GM18505 (cell line): Measurements from ENCODE around the gene TMEM135.

ENCODE experiments used
- ATAC-seq: cut with Tn5 transposase; IDR thresholded peaks from one replicate; pipeline ENCODE4 v1.9.1; 2021; ENCODE audit not compliant: unreplicated experiment
- POLR2A ChIP-seq: IDR thresholded peaks from 4 replicates; pipeline ENCODE4 v1.6.1; 2011; ENCODE audit warnings: borderline replicate concordance; ENCODE audit not compliant: insufficient read depth, insufficient read length; ENCODE audit errors: extremely low read depth

Gene TMEM135

DNA sequence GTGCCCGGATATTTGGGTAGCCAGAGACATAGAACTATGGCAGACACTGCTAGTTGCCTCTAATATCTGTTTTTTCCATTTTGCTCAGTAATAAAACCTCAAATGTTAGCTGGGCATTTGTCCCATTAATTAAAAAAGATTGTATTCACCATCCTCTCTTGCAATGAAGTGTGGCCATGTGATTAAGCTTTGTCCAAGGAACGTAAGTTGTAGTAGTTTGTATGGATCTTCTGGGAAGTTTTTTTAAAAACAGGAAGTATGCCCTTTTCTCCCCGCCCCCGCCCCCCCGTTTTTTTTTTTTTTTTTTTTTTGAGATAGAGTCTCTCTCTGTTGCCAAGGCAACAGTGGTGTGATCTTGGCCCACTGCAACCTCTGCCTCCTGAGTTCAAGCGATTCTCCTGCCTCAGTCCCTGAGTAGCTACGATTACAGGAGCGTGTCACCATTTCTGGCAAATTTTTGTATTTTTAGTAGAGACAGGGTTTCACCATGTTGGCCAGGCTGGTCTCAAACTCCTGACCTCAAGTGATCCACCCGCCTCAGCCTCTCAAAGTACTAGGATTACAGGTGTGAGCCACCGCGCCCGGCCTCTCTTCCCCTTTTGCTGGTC lies 1.7 kb upstream of the TMEM135 start:
- no peak for TF ChIP-seq POLR2A
- no peak for ATAC-seq

GRCh38 chr11:87036756-87037449 lies 831 bp upstream of the TMEM135 start:
- no peak for TF ChIP-seq POLR2A

GRCh38 chr11:87038235-87038977 lies 672 bp downstream of the TMEM135 start:
- TF ChIP-seq POLR2A: no peak
- no peak for ATAC-seq

More at GRCh38 chr11:87036756-87037449, 831 bp upstream of the TMEM135 start:
- peak; percentile 1 for ATAC-seq

GRCh38 chr11:87039371-87039770 lies 1.6 kb downstream of the TMEM135 start:
- no peak for ATAC-seq
- TF ChIP-seq POLR2A: no peak

DNA sequence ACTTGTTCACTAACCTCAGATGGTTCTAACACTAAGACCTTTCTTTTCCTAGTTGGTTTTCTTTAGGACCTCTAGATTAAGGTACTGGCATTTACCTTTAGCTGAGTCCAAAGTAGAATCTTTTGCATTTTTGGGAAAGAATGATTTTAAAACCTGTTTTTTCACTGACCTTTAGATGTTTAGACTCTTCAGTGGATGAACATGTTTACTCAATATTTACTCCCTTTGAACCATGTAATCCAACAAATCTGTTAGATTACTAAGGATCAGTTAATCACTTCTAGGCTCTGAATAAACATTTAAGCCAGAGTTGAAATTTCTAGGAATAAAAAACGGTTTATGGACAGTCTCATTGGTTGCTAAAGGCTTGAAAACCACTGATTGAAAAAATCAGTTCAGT lies 6.2 kb downstream of the TMEM135 start:
- no peak for ATAC-seq
- TF ChIP-seq POLR2A: no peak

- TF ChIP-seq POLR2A: no peak
- ATAC-seq: no peak
Measured at GRCh38 chr11:87046824-87047223, 9.1 kb downstream of the TMEM135 start.

DNA sequence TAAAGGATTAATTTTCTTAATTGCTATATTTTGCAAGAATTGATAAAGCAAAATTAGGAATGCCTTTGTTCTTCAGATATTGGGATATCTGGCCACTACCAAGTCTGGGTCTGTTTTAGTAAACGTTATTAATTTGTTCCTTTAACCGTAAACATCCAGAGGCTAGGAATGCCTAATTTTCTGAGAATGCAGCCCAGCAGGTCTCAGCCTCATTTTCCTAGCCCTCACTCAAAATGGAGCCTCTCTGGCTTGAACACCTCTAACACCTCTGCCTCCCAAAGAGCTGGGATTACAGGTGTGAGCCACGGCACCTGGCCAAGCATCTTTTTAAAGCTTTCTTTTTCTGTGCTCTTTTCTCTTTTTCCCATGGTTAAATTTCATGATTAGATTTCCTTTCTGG lies 18.4 kb downstream of the TMEM135 start:
- TF ChIP-seq POLR2A: no peak
- no peak for ATAC-seq

- no peak for TF ChIP-seq POLR2A
- ATAC-seq: no peak
Measured at GRCh38 chr11:87057749-87058148, 20.0 kb downstream of the TMEM135 start.

GRCh38 chr11:87059596-87060390 lies 22.1 kb downstream of the TMEM135 start:
- TF ChIP-seq POLR2A: no peak
- ATAC-seq: no peak

DNA sequence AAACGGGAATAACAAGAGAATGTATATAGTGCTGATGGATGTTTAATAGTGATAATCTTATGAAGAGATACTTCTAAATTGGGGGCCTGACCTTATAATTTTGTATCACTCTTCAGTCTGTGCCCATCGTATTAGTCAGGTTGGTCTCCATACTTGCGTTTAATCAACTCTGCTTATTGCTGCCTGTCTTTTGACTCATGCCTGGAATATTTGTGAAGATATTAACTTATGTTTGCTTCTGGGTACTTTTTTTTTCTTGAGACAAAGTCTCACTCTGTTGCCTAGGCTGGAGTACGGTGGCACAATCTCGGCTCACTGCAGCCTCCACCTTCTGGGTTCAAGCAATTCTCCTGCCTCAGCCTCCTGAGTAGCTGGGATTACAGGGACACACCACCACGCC lies 24.0 kb downstream of the TMEM135 start:
- TF ChIP-seq POLR2A: no peak
- no peak for ATAC-seq

DNA sequence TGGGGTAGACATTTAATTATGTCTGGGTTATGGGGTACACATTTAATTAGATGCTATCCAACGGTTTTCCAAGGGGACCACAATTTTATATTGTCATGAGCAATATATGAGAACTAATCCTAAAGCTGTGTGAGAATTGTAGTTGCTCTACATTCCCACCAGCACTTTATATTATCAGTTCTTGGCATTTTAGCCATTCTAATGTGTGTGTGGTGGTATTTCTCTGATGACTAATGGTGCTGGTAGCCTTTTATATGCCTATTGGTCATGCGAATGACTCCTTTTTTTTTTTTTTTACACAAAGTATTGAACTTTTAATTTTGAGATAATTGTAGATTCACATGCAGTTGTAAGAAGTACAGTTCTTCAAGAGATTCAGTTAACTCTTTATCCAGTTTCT lies 26.2 kb downstream of the TMEM135 start:
- ATAC-seq: no peak
- no peak for TF ChIP-seq POLR2A

GRCh38 chr11:87072787-87073186 lies 35.1 kb downstream of the TMEM135 start:
- no peak for ATAC-seq
- no peak for TF ChIP-seq POLR2A

DNA sequence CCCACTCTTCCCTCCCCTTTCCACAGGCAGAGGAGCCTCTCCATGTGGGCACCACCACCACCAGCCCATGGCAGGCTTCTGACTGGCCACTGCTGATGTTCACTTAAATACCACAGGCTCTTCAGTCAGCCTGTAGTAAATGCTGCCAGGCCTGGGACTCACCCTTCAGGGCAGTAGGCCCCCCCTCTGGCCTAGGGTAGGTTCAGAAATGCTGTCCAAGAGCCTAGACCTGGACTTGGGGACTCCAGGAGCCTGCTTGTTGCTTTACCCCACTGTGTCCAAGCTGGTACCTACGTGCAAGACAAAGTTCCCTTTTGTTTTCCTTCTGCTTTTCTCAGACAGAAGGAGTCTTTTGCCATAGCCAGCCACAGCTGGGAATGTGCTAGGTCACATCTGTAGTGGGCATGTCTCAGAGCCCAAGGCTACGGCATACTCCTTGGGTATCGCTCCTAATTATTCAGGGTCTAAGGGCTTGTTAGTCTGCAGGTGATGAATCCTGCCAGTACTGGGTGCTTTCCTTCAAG lies 38.6 kb downstream of the TMEM135 start:
- no peak for ATAC-seq
- TF ChIP-seq POLR2A: no peak
